Epidermal melanocyte (primary cell): Measurements from ENCODE around the gene PABPC1L.

ENCODE experiments used
- DNase-seq: peaks from one replicate; pipeline ENCODE4 v3.0.0; 2011; ENCODE audit warnings: low spot score; ENCODE audit not compliant: insufficient read length

Gene PABPC1L

GRCh38 chr20:44900231-44900854 lies 9.5 kb upstream of the PABPC1L start:
- DNase-seq = no peak

GRCh38 chr20:44901974-44902373 lies 7.9 kb upstream of the PABPC1L start:
- DNase-seq = no peak

- no peak for DNase-seq
These were observed 5.5 kb upstream of the PABPC1L start for GRCh38 chr20:44904377-44904776.

GRCh38 chr20:44908987-44909871 lies 631 bp upstream of the PABPC1L start:
- no peak for DNase-seq

- no peak for DNase-seq
These were observed 916 bp downstream of the PABPC1L start for GRCh38 chr20:44910690-44911262.

GRCh38 chr20:44911264-44911921 lies 1.5 kb downstream of the PABPC1L start:
- DNase-seq = no peak

GRCh38 chr20:44912189-44912588 lies 2.3 kb downstream of the PABPC1L start:
- no peak for DNase-seq

GRCh38 chr20:44914924-44915323 lies 5.1 kb downstream of the PABPC1L start:
- no peak for DNase-seq

GRCh38 chr20:44916586-44916985 lies 6.7 kb downstream of the PABPC1L start:
- no peak for DNase-seq

- no peak for DNase-seq
These were observed 7.5 kb downstream of the PABPC1L start for GRCh38 chr20:44917399-44917798.

- no peak for DNase-seq
These were observed 8.5 kb downstream of the PABPC1L start for GRCh38 chr20:44918342-44918741.

GRCh38 chr20:44918761-44919160 lies 8.9 kb downstream of the PABPC1L start:
- DNase-seq = no peak

- no peak for DNase-seq
These were observed 11.6 kb downstream of the PABPC1L start for GRCh38 chr20:44921447-44921846.

- no peak for DNase-seq
These were observed 14.7 kb downstream of the PABPC1L start for GRCh38 chr20:44924541-44924940.

- no peak for DNase-seq
These were observed 18.7 kb downstream of the PABPC1L start for GRCh38 chr20:44928595-44928994.

GRCh38 chr20:44930517-44931168 lies 20.8 kb downstream of the PABPC1L start:
- no peak for DNase-seq

- DNase-seq = no peak
These were observed 22.1 kb downstream of the PABPC1L start for GRCh38 chr20:44931911-44932310.

- DNase-seq = no peak
These were observed 23.1 kb downstream of the PABPC1L start for GRCh38 chr20:44932916-44933315.

GRCh38 chr20:44936510-44936909 lies 26.6 kb downstream of the PABPC1L start:
- no peak for DNase-seq

- DNase-seq = no peak
These were observed 28.8 kb downstream of the PABPC1L start for GRCh38 chr20:44938637-44939036.

- no peak for DNase-seq
These were observed 31.3 kb downstream of the PABPC1L start for GRCh38 chr20:44941120-44941691.
